Activated gamma-delta T cell treated with anti-CD3 and anti-CD28 coated beads, Interleukin-2, amount 50 U/mL, for 16 hours (primary cell): ENCODE data around the gene KRT13.
A peak's percentile ranks its signal among the peaks of the same experiment; 100 is the strongest.
"Not testable (repeated sequence)": the region's sequence is repeated elsewhere in the genome, so short reads cannot be mapped to it uniquely, and the experiment has no call there.

Source experiments
- DNase-seq: peaks from one replicate; pipeline ENCODE4 v3.0.0-alpha.2; 2020; ENCODE audit warnings: low read depth

The KRT13 gene

DNA sequence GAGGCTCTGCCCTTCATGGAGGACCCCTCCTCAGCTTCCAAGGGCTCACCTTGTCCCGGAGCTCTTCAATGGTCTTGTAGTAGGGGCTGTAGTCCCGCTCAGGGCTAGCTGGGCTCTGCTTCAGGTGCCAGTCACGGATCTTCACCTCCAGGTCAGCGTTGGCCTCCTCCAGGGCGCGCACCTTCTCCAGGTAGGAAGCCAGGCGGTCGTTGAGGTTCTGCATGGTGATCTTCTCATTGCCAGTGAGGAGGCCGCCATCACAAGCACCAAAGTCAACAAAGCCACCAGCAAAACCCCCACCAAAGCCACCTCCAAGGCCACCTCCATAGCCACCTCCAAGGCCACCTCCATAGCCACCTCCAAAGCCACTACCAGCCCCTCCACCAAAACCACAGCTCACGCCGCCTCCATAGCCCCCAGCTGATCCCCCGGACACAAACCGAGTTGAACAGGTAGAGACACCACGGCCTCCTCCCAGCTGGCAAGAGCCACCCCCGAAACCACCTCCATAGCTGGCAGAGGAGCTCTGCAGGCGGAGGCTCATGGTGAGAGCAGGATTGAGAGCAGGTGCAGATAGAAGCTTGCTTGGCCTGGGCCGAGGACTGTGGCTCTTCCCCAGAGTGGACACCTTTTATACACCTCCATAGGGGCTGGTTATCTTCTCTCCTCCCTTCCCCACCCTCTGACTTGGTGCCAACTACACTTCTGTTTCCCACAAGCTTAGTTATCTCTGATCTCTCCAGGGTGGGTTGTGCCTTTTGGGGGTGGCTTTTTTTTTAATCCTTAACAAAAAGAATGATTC, at the start of gene KRT13:
Gene KRT13, minus strand, starts transcription at position 606 of the 802 bp plus-strand sequence. Its CDS starts 62 bp downstream, at position 544.
- no peak for DNase-seq

DNA sequence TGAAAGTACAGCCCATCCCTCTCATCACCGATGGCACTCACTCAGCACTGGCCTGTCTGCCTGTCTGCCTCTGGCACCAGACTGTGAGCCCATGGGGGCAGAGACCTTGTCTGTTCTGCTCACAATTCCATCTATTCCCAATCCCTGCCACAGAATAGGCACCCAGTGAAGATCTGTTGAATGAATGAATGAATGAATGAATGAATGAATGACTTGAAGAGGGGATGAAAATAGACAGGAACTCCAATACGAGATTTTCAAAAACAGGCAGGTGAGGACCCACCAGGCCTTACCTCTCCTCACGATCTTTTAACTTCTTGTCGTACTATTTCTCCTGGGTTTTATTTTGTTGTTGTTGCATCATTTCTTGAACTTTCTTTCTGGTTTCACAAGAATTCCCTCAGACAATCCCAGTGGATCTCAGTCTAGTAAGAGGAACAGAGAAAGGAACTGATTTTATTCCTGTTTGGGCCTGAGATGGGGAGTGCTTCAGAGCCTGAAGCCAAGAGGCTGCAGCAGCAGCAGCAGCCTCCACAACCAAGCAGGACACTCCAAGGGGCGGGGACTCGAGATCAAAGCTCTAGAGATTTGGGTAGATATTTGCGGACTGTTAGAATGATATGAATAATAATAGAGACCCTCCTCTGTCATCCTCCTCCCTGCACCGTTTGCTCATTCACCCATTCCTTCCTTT, 48.7 kb upstream of the KRT13 start:
- DNase-seq = no peak

DNA sequence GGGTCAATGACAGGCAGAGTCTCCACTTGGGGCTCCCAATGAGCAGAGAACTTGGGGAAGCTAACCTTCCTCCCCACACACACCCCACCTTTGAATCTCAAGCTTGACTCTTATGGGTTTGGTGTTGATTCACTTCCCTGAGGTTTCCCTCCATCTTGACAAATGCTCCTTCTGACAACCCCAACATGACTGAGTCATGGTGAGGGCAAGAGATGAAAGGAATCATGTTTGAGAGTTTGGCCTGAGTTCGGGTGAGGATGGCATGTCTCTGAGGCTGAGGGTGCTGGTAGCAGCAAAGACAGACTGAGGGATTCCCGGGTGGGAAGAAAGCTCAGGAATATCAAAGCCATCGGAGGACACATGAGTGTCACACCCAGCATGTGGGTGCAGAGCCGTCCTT, 47.8 kb upstream of the KRT13 start:
- DNase-seq = no peak

DNA sequence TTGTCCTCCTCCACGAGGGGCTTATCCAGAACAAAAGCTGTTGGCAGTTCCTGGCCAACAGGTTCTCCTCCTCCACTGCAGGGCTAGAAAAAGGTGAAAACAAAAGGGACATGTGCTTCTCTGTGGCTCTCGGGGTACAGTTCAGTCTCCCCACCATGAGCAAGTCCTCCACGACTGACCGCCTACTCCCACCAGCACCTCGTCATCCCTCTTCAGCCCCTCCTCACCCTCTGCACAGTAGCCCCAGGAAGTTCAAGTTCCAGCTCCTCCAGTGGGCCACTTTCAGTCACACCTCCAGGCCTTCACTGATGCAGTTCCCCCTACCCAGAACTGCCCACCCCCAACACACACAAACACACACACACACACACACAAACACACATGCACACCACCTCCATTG, 47.0 kb upstream of the KRT13 start:
- DNase-seq = no peak

DNA sequence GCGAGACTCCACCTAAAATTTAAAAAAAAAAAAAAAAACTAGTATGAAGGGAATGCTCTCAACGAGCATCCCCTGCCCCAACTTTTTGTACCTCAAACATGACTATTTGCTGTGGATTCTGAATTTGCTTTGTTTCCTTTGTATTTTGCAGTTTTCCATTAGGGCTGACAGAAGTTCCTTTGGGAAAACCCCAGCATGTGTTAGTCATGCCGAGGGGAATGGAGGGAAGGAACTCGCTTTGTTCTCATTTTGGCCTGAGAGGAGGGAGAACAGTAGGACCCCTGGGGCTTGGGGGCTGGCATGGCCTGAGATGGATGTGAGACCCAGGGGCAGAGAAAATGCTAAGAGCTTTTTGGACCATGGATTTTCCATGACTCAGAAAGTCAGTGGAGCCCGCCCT, 46.0 kb upstream of the KRT13 start:
- DNase-seq = no peak

DNA sequence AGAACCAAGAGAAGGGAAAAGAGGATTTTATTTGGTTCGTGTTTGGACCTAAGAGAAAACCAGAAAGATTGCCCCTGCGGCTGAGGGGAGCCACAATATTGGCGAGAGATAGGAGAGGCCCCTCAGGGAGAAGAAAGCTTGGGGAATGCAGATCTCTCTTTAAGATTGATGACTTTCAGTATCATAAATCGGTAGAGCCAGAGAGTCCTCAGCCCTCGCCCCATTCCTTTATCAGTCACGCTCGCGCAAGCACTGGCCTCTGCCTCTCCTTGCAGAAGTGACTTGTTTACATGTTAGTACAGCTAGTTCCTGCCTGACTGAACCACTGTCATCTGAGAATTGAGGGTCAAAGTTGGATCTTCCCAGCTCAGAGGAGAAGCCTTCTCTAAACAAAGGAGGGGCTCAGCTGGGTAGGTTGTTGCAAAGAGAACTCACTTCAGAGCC, 44.2 kb upstream of the KRT13 start:
- no peak for DNase-seq

DNA sequence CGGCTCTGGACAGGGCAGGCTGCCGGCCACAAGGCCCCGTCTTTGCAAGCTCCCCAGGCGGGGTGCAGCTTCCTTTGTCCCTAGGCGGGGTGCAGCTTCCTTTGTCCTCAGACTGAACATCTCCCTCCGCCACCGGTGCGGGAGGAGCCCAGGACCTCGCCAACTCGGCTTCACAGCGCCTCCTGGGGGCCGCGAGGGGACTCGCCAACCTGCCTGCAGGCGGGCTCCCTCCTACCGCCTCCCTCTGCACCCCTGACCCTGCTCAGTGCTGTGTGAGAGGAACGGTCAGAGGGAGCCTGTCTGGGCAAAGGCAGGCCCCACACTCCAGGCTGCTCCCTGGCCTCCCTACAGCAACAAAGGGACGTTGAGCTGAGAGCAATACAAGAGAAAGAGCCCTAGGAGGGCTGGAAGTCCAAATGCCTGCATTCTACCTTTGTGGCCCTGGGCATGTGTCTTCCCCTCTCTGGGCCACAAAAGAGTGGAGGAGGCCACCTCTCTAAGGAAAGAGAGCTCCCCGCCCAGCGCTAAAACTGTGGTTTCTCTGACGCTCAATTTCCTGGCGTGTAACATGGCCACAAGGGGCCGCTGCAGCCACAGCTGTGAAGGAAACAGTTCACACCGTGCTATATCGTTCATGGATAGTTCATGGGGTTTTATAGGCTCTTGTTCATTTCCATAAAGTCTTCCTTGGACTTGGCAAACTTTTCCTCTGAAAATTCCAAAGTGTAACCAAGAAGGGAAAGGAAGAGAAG, 43.6 kb upstream of the KRT13 start:
- DNase-seq = peak; percentile 68

DNA sequence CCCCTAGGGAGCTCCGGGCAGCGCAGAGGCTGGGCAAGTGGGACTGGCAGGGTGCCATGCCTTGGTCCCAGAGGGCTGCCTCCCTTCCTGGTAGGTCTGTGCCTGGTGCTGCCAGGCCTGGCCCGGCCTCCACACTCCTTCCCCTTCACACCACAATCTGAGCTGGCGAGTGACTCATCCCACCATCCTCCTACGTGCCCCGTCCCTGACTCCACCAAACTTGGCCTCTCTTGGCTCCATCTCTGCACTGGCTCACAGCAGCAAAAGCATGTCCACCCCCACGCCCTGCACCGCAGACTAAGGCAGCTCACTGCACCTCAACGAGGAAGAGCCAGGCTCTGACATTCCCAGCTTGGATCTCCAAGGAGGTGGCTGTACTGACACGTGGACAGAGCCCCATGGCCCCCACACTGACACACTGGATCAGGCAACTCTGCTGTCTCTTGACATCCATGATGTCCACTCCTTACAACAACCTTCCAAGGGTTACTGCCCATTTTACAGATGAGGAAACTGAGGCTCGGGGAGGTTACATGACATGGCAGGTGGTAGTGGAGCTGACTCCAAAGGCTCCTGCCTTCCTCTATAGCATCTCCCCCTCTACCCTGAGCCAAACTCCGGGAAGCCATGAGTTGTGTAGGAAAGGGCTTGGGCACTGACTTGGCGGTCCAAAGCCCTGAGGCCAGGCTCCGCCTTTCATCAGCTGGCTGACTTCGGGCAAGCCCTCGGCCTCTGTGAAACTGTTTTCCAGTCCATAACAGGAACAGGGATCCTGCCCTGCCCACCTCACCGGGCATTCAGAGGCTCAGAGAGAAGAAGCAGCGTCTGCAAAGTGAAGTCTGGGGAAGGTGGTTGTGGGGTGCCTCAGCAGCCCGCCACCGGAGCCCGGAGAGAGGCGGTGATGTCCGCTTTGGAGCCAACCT, 42.8 kb upstream of the KRT13 start:
- peak; percentile 36 for DNase-seq

DNA sequence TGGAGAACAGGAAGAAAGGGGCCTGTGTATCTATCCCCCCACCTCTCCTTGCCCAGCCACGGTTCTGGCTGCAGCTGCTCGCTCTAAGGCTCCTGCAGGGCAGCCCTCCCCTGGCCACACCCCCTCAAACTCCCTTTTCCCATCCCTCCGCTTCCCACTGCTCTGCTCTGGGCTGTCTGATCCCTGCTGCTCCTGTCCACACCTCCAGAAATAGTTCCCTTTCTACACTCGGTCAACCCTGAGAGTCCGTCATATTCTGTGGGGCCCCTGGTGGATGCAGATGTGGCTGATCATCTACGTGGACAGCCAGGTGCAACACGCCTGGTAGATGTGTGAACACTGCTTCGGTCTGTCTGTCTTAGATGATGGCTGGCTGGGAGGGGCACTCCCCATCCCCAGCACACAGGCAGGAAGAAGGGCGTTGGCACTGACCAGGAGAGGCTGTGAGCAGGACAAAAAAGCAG, 42.0 kb upstream of the KRT13 start:
- DNase-seq = no peak

DNA sequence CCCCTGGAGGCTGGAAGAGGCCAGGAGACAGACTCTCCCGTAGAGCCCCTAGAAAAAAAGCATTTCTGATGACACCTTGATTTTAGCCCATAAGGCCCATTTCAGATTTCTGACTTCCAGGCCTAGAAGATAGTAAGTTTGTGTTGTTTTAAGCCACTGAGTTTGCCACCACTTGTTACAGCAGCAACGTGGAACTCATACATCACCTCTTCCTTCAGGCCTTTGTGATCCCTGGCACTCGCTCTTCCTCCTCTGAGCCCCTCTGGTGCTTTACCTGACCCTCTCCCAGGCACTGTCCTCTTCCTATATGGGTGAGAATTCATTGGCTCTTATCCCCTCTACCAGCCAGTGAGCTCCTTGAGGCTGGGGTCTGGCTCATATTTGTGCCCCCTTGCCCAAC, 41.4 kb upstream of the KRT13 start:
- no peak for DNase-seq

DNA sequence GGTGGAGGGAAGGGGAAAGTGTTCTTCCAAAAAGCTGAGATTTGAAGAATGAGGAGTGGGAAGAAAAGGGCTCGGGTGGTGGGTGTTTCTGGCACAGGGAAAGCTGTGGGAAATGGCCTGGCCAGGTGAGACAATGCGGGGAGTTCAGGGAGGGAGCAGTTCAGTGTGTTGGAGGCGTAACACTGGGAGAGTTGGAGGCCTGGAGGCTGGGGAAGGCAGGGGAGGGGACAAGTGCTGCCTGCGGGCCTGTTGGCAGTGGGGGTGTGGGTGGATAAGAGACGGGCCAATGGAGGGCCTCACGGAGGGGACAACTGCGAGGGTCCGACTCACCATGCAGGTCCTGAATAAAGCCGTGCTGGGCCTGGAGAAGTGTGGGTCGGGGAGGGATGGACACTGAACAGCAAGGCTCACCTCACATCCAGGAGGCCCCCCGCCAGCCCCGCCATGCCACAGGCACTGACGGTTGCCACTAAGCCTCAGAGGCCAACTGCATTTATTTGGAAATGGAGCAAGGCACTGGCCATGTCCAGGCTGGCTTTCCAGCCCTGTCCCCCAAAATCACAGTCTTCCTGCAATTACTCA, 40.5 kb upstream of the KRT13 start:
- no peak for DNase-seq

DNA sequence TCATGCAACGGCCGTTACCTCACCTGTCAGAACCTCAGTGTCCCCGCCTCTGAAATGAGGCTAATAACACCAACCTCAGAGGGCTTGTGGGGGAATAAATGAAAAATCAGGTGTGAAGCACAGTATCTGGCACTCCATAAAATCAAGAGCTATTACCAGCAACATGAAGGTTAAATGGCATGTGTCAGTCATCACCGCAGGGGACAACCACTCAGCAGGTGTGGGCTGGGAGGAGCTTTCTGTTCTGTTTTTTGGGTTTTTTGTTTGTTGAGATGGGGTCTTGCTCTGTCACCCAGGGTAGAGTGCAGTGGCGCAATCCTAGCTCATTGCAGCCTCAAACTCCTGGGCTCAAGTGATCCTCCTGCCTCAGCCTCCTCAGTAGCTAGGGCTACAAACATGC, 39.5 kb upstream of the KRT13 start:
- DNase-seq = no peak

DNA sequence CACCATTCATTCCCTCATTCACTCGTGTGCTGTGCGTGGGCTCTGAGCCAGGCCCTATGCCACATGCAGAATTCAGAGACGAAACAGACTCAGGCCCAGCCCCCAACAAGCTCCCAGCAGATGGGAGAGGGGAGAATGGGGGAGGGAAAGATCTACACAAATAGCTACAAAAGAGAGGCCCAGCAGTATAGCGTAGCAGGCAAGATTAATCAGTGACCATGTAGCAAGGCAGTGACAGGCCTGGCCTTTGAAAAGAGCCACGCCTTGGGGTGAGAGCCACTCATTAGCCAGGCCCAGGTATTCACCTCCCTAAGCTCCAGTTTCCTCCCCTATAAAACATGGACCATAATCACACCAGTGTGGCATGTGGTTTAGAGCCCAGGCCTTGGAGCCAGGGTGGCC, 39.1 kb upstream of the KRT13 start:
- DNase-seq = no peak

DNA sequence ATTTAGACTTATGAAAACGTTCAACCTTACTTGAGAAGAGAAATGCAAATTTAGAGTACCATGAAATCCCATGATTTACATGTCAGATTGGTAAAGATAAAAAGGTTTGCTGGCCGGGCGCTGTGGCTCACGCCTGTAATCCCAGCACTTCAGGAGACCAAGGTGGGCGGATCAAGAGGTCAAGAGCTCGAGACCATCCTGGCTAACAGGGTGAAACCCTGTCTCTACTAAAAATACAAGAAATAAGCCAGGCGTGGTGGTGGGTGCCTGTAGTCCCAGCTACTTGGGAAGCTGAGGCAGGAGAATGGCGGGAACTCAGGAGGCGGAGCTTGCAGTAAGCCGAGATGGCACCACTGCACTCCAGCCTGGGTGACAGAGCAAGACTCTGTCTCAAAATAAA, 37.4 kb upstream of the KRT13 start:
- DNase-seq = not testable (repeated sequence)

DNA sequence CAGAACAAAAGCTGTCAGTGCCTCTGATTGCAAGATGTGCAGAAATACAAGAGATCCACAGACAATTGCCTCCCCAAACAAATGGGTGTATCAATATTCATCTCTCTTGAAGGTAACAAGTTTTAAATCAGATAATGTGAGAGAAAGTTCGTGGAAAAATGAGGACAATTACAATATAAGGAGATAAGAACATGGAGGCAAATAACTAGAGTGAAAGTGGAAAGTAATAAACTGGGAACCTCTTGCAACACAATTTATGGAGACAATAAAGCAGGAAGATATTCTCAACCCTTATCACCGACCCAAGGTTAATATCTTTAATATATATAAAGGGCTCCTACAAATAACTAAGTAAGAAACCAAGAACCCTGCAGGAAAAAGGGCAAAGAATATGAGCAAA, 36.9 kb upstream of the KRT13 start:
- DNase-seq = no peak

DNA sequence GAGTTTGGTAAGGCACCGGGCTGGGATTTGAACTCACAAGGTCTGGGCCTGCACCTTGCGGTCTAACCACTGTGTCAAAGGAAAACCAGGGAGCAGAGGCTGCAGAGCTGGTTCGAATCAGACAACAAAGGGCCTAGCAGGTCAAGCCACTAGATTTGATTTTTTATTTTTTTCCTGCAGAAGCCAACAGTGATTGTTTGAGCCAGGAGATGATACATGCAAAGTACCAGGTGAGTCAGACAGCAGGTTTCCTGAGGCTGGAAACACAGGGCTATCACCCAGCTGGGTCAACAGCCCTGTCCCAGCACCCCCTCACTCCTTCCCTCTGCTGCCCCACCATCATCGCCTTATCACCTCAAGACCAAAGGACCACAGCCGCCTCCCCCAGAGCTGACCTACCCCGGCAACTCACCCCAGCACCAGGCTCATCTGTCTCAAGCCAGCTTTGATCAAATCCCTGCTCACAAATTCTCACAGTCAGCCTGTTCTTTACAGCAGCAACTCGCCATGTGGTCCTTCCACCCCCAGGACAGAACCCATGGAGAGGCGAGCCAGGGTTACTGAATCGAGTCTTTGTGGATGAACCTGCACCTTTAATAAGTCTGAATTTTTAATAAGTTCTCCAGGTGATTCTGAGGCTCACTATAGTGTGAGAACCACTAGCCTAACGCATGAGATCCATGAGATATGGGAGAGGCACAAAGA, 35.7 kb upstream of the KRT13 start:
- DNase-seq = no peak

DNA sequence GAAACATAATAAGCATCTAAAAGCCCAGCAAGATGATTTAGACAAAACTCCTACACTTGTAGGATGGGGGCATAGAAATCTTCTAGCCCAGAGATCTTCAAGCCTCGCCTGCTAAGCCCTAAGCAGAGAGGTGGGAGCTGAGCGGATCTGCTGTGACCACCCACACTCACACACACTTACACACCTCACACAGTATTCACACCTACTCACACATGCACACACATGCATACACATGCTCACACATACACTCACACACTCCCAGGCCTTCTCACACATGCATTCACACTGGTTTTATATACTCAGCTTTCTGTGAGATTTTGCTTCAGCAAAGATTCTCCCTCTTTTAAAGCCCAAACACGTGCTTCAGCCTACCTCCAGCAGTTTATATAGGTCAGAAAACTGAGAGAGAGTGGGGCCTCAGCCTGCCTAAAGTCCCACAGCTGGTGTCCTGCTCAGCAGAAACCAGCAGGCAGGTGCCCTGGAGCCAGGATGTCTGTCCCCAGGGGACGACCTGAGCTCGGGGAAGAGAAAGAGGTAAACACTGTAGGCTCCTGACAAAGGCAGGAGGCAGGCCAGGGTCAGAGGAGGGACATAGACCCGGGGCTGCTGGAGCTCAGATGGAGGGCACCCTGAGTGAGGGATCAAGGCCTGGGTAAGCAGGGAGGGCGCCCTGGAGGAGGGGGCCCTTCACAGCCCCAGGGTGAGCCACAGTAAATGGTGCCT, 34.7 kb upstream of the KRT13 start:
- DNase-seq = no peak

DNA sequence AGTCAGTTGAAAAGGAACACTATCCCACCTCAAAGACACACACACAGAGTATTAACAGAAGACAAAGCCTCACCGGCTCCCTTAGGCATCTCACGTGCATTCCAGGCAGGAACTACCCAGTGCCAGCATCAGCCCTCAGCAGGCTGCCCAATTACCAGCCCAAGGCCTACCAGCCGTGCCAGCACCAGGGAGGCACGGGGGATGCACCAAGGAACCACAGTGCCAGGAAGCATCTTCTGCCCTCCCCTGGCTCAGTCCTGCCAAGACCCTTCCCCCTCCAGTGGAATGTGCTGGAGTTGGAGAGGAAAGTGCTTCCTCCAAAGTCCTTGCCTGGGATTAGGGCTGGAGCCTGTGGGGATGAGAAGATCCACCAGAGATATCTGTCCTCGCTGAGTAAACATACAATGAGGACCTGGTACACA, 33.7 kb upstream of the KRT13 start:
- DNase-seq = no peak

DNA sequence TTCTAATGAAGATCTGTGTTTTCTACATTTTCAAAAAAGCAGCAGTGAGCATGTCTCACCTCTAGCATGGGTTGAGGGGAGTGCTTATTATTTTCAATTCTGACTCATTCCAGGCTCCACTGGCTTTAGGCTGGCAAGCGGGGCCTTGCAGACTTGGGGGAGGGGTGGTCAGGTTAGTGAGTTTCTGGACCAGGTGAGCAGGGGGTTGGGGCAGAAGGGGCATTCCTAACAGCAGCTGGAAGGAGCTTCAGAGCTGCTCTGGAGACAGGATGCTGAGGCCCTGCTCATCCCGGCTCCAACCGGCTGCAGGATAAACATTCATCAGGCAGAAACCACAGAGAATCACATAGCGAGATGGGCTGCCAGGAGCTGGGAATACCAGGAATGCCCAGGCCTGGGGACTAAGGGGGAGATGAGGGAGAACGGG, 33.2 kb upstream of the KRT13 start:
- no peak for DNase-seq

DNA sequence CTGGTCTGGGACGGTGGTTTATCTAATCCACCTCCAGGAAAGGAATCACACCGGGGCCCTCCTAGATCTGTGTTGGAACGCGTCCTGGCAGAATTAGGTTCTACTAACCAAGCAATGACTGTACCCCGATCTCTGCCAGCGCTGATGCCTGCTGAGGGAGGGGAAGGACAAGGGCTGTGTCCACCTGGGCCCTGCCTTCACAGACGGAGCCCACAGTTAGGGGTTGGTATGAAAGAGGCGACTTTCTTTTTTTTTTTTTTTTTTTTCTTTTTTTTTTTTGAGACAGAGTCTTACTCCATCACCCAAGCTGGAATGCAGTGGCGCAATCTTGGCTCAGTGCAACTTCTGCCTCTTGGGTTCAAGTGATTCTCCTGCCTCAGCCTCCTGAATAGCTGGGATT, 32.6 kb upstream of the KRT13 start:
- no peak for DNase-seq
